HCT116 (cell line): ENCODE measurements around the gene PANK3. TPM values are rescaled to one million over a fixed set of nuclear protein-coding genes. Genes with fewer than 3 reads are reported as not detected.

Experiments
- ATAC-seq: fragments of 200-7000 bp; cut with Tn5 transposase; 2 replicates; pipeline ENCODE4 v1.9.1; 2020; ENCODE audit warnings: mild to moderate bottlenecking, moderate library complexity
- BruUV-seq: library from RNA; stranded (reverse); fragments of 400-500 nt; replicated peaks from 2 replicates; lab custom pipeline; 2021; lab: Mats Ljungman, UMichigan
- CTCF ChIA-PET: fragments of 300-600 bp; sonication (Branson Sonifier 250); formaldehyde crosslinking; loops from one replicate; lab custom pipeline; 2021; ENCODE audit warnings: antibody characterized with exemption; lab: Charles Lee
- POLR2A ChIA-PET: fragments of 300-600, 350-600 bp; sonication (Branson Sonifier 250); formaldehyde crosslinking; loops from one replicate; lab custom pipeline; 2021; ENCODE audit warnings: antibody characterized with exemption; lab: Charles Lee
- RAD21 ChIA-PET, 2 experiments: fragments of 300-600 bp; sonication (Branson Sonifier 250); formaldehyde crosslinking; loops; one replicate each; lab custom pipeline; 2023; ENCODE audit warnings: low total read pairs in 2 of 2; ENCODE audit not compliant: uncharacterized antibody in 2 of 2, unreplicated experiment in 2 of 2, low non-redundant PET in 1 of 2; lab: Charles Lee
- DNase-seq: peaks from one replicate; pipeline ENCODE4 v3.0.0-alpha.2; 2010; ENCODE audit warnings: low read depth, low spot score
- H2AFZ ChIP-seq: fragments of 200-600 bp; shearing (Covaris generic), sonication (generic); 2 replicates; pipeline ENCODE4 v1.6.1; 2017; ENCODE audit warnings: low read depth, mixed run types, mixed read lengths, antibody characterized with exemption, low read length; ENCODE audit not compliant: poor library complexity, severe bottlenecking
- H3K27ac ChIP-seq: 2 replicates; pipeline ENCODE4 v1.5.1; 2012; ENCODE audit warnings: low read depth, low read length
- H3K27me3 ChIP-seq: fragments of 200-600 bp; sonication (generic); 2 replicates; pipeline ENCODE4 v1.6.1; 2016; ENCODE audit warnings: mixed run types, low read length, mixed read lengths; ENCODE audit not compliant: insufficient read depth
- H3K36me3 ChIP-seq, 2 experiments: fragments of 200-500 bp in 1 of 2; fragments of 200-600 bp in 1 of 2; sonication (Bioruptor generic) in 1 of 2; sonication (generic) in 1 of 2; 2 replicates each; pipeline versions ENCODE4 v1.5.1 to v1.6.1; 2014 to 2016; ENCODE audit warnings: low read length in 2 of 2, inconsistent platforms in 1 of 2, mixed read lengths in 1 of 2, mixed run types in 1 of 2; ENCODE audit not compliant: insufficient read depth in 2 of 2, control insufficient read depth in 1 of 2
- H3K4me1 ChIP-seq, 2 experiments: fragments of 200-600 bp in 1 of 2; sonication (generic) in 1 of 2; 2 replicates each; pipeline versions ENCODE4 v1.5.1 to v1.6.1; 2012 to 2017; ENCODE audit warnings: low read length in 2 of 2, inconsistent platforms in 1 of 2, mild to moderate bottlenecking in 1 of 2, mixed read lengths in 1 of 2, mixed run types in 1 of 2, moderate library complexity in 1 of 2; ENCODE audit not compliant: insufficient read depth in 2 of 2, control insufficient read depth in 1 of 2
- H3K4me2 ChIP-seq: fragments of 200-600 bp; sonication (generic); 2 replicates; pipeline ENCODE4 v1.6.1; 2017; ENCODE audit warnings: mixed run types, low read length, mixed read lengths
- H3K4me3 ChIP-seq, 2 experiments: fragments of 200-600 bp in 1 of 2; sonication (generic) in 1 of 2; replicated peaks in 1 of 2; 2 replicates each; pipeline ENCODE4 v1.5.1; 2011 to 2016; ENCODE audit warnings: low read length in 2 of 2, control low read depth in 1 of 2, low read depth in 1 of 2, mild to moderate bottlenecking in 1 of 2, mixed read lengths in 1 of 2, mixed run types in 1 of 2
- H3K79me2 ChIP-seq: fragments of 200-600 bp; sonication (generic); 2 replicates; pipeline ENCODE4 v1.6.1; 2017; ENCODE audit warnings: mild to moderate bottlenecking, mixed run types, low read length, moderate library complexity, mixed read lengths; ENCODE audit not compliant: insufficient read depth
- H3K9ac ChIP-seq: fragments of 200-600 bp; sonication (generic); 2 replicates; pipeline ENCODE4 v1.6.1; 2016; ENCODE audit warnings: low read length, mixed read lengths
- H3K9me2 ChIP-seq: fragments of 200-600 bp; sonication (generic), shearing (Covaris generic); 2 replicates; pipeline ENCODE4 v1.6.1; 2017; ENCODE audit warnings: mixed run types, mild to moderate bottlenecking, moderate library complexity; ENCODE audit not compliant: insufficient read depth
- H3K9me3 ChIP-seq, 2 experiments: fragments of 200-500 bp in 1 of 2; fragments of 200-600 bp in 1 of 2; sonication (Bioruptor generic) in 1 of 2; sonication (generic) in 1 of 2; 2 replicates each; pipeline ENCODE4 v1.6.1; 2014 to 2017; ENCODE audit warnings: low read length in 2 of 2, mixed read lengths in 2 of 2, inconsistent platforms in 1 of 2, low read depth in 1 of 2, mild to moderate bottlenecking in 1 of 2, mixed run types in 1 of 2, moderate library complexity in 1 of 2; ENCODE audit not compliant: control insufficient read depth in 1 of 2, insufficient read depth in 1 of 2
- H4K20me1 ChIP-seq: fragments of 200-600 bp; sonication (generic), shearing (Covaris generic); 2 replicates; pipeline ENCODE4 v1.6.1; 2017; ENCODE audit warnings: mixed run types, mild to moderate bottlenecking, moderate library complexity; ENCODE audit not compliant: insufficient read depth
- ATF3 ChIP-seq: IDR thresholded peaks from 2 replicates; pipeline ENCODE4 v1.6.1; 2012
- CEBPB ChIP-seq: IDR thresholded peaks from 2 replicates; pipeline ENCODE4 v1.6.1; 2012; ENCODE audit warnings: low read depth
- EGR1 ChIP-seq: IDR thresholded peaks from 2 replicates; pipeline ENCODE4 v1.6.1; 2012; ENCODE audit warnings: low read depth
- ELF1 ChIP-seq: IDR thresholded peaks from 2 replicates; pipeline ENCODE4 v1.6.1; 2012; ENCODE audit warnings: low read depth, borderline replicate concordance
- EZH2 ChIP-seq: fragments of 200-600 bp; sonication (generic); IDR thresholded peaks from 2 replicates; pipeline ENCODE4 v1.6.1; 2017; ENCODE audit warnings: antibody characterized with exemption, mixed run types
- EZH2phosphoT487 ChIP-seq: fragments of 200-600 bp; IDR thresholded peaks from 2 replicates; pipeline ENCODE4 v1.6.1; 2018; ENCODE audit warnings: antibody characterized with exemption, borderline replicate concordance
- FOSL1 ChIP-seq: IDR thresholded peaks from 2 replicates; pipeline ENCODE4 v1.6.1; 2012; ENCODE audit warnings: low read depth
- JUND ChIP-seq: IDR thresholded peaks from 2 replicates; pipeline ENCODE4 v1.6.1; 2012
- POLR2A ChIP-seq: IDR thresholded peaks from 2 replicates; pipeline ENCODE4 v1.7.0; 2011; ENCODE audit warnings: borderline replicate concordance; ENCODE audit not compliant: insufficient read depth, insufficient read length; ENCODE audit errors: extremely low read depth
- POLR2AphosphoS5 ChIP-seq: IDR thresholded peaks from 2 replicates; pipeline ENCODE4 v1.6.1; 2011; ENCODE audit warnings: mild to moderate bottlenecking, low read depth, low read length, moderate library complexity
- SIN3A ChIP-seq: IDR thresholded peaks from 2 replicates; pipeline ENCODE4 v1.6.1; 2012; ENCODE audit warnings: low read depth
- SP1 ChIP-seq: IDR thresholded peaks from 2 replicates; pipeline ENCODE4 v1.6.1; 2012; ENCODE audit warnings: low read depth
- SRF ChIP-seq: IDR thresholded peaks from 2 replicates; pipeline ENCODE4 v1.6.1; 2012; ENCODE audit warnings: low read depth
- TCF7L2 ChIP-seq: IDR thresholded peaks from 2 replicates; pipeline ENCODE4 v1.7.0; 2011; ENCODE audit warnings: borderline replicate concordance, inconsistent platforms; ENCODE audit not compliant: insufficient read depth, insufficient read length; ENCODE audit errors: extremely low read depth
- ZBTB33 ChIP-seq: IDR thresholded peaks from 2 replicates; pipeline ENCODE4 v1.6.1; 2011; ENCODE audit warnings: mild to moderate bottlenecking, low read length, moderate library complexity; ENCODE audit not compliant: insufficient replicate concordance; ENCODE audit errors: extremely low read depth
- ZFX ChIP-seq: fragments of 450-650 bp; IDR thresholded peaks from 2 replicates; pipeline ENCODE4 v1.6.1; 2017
- intact Hi-C: fragments of 100-400 bp; cut with micrococcal nuclease; formaldehyde crosslinking; loops from 2 replicates; pipeline ENCODE4 v1.10.0; 2022
- total RNA-seq: library from RNA; stranded (reverse); gene quantifications from one replicate; pipeline ENCODE4 v1.2.1, GENCODE V29; 2021; ENCODE audit not compliant: unreplicated experiment
- TF ChIP-seq, protein P1 (sequence below), 3 experiments: fragments of 200-600 bp in 1 of 3; sonication (generic) in 1 of 3; IDR thresholded peaks in 2 of 3; conservative IDR thresholded peaks in 1 of 3; 2 replicates each; pipeline ENCODE4 v1.5.1; 2012 to 2017; ENCODE audit warnings: low read depth in 2 of 3, low read length in 2 of 3, antibody characterized with exemption in 1 of 3, borderline replicate concordance in 1 of 3, control low read depth in 1 of 3, mild to moderate bottlenecking in 1 of 3, mixed read lengths in 1 of 3, mixed run types in 1 of 3, moderate library complexity in 1 of 3; ENCODE audit not compliant: insufficient read depth in 1 of 3

PANK3 gene
- total RNA-seq, 1 experiment from 2014 or later = 56.5 TPM

DNA sequence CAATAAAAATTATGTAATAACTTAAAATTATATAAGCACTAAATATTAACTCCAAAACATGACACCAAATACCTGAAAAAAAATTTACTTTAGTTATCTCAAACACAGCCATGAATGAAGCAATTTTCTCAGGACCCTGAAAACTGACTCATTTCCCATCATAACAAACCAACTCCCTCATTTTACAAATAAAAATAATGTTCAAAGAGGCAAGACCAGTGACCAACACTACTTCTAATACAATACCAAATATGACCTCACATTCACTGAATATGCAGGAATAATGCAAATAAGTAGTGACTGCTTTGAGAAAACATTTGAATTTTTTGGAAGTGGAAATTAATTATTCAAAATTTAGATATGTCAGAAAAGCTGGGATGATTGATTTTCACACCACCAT is 28.5 kb downstream of the PANK3 start:
- no TSS peak for BruUV-seq
- POLR2A ChIA-PET = no interaction called here
- intact Hi-C loops = no loop called here
- Histone ChIP-seq H3K4me2 (no peak overlapping the region), H3K27me3 (no peaks in the 10 kb centered on the region), H3K36me3 (peaks cover 9 to 19% of the 10 kb centered on the region in 2 experiments; a peak in 3 of 4 replicates), H3K4me3 (no peak overlapping the region), H4K20me1 (no peaks in the 10 kb centered on the region), H3K27ac (no peak overlapping the region), H3K9me2 (no peaks in the 10 kb centered on the region; the same call in 1 of the 2 replicates), H3K9me3 (no peaks in the 10 kb centered on the region), H3K9ac (no peak overlapping the region), H3K4me1 (no peaks in the 10 kb centered on the region), H3K79me2 (peaks cover 29% of the 10 kb centered on the region), H2AFZ (no peak overlapping the region)
- DNase-seq (no peak), ATAC-seq (no peak)
- CTCF ChIA-PET = no interaction called here
- no peak for TF ChIP-seq ZFX
- no peak for TF ChIP-seq FOSL1
- no peak for TF ChIP-seq ZBTB33
- no peak for TF ChIP-seq SP1
- TF ChIP-seq JUND = no peak
- no peak for TF ChIP-seq POLR2A
- TF ChIP-seq EZH2phosphoT487 = no peak
- no peak for TF ChIP-seq EZH2
- no peak for TF ChIP-seq SIN3A
- TF ChIP-seq TCF7L2 = no peak
- TF ChIP-seq SRF = no peak
- TF ChIP-seq EGR1 = no peak
- TF ChIP-seq POLR2AphosphoS5 = no peak
- TF ChIP-seq CEBPB = no peak
- TF ChIP-seq, protein P1, sequence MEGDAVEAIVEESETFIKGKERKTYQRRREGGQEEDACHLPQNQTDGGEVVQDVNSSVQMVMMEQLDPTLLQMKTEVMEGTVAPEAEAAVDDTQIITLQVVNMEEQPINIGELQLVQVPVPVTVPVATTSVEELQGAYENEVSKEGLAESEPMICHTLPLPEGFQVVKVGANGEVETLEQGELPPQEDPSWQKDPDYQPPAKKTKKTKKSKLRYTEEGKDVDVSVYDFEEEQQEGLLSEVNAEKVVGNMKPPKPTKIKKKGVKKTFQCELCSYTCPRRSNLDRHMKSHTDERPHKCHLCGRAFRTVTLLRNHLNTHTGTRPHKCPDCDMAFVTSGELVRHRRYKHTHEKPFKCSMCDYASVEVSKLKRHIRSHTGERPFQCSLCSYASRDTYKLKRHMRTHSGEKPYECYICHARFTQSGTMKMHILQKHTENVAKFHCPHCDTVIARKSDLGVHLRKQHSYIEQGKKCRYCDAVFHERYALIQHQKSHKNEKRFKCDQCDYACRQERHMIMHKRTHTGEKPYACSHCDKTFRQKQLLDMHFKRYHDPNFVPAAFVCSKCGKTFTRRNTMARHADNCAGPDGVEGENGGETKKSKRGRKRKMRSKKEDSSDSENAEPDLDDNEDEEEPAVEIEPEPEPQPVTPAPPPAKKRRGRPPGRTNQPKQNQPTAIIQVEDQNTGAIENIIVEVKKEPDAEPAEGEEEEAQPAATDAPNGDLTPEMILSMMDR (IDR thresholded peaks at IDR 0.05 in 2 of 3, conservative IDR thresholded peaks at IDR 0.05 in 1 of 3; ENCODE audit: borderline replicate concordance in 1 of 3, insufficient read depth in 1 of 3, low read depth in 2 of 3, low read length in 2 of 3) = no peak
- no peak for TF ChIP-seq ELF1
- TF ChIP-seq ATF3 = no peak
- RAD21 ChIA-PET = no interaction called here
